ENCODE measurements around the gene PLA2G4F. TPM values are rescaled to one million over a fixed set of nuclear protein-coding genes. Genes with fewer than 3 reads are reported as not detected.

The PLA2G4F gene
- total RNA-seq, 2 experiments from 2014 or later, result not detected

DNA sequence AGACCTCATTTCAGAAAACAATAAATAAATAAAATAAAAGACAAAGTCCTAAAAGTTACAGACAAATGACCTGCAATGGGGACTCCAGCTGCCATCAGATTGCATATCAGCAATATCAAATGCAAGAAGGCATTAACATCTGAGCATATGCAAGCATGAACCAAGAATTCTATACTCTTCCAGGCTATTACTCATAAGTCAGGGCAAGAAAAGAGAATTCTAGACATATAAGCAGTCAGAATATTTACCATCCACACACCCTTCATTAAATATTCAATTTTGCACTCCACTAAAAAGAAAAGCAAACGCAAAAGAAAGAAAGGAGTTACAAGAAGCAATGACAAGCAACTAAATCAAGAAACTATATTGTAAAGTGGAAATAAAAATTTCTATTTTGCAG is 21.1 kb downstream of the PLA2G4F start:
- Histone ChIP-seq H3K9me3 (ENCODE audit: low read length) (no peaks in the 10 kb centered on the region), H4K20me1 (ENCODE audit: insufficient read depth, low read length) (no peaks in the 10 kb centered on the region), H3K4me2 (ENCODE audit: low read length) (no peak overlapping the region), H3K36me3 (ENCODE audit: insufficient read depth, low read length) (no peaks in the 10 kb centered on the region), H3K9me2 (ENCODE audit: insufficient read depth, low read length) (no peaks in the 10 kb centered on the region), H3K79me2 (ENCODE audit: insufficient read depth, low read depth, low read length) (no peaks in the 10 kb centered on the region), H2AFZ (ENCODE audit: low read length) (no peak overlapping the region), H3K27ac (ENCODE audit: low read depth, low read length, poor library complexity, severe bottlenecking) (no peak overlapping the region), H3K4me3 (ENCODE audit: low read depth, low read length, poor library complexity, severe bottlenecking) (no peak overlapping the region), H3K4me1 (ENCODE audit: insufficient read depth, low read length, poor library complexity, severe bottlenecking) (no peaks in the 10 kb centered on the region)
- TF ChIP-seq EZH2phosphoT487 (IDR thresholded peaks at IDR 0.05; ENCODE audit: borderline replicate concordance, low read depth, low read length), result no peak
- TF ChIP-seq, protein P1, sequence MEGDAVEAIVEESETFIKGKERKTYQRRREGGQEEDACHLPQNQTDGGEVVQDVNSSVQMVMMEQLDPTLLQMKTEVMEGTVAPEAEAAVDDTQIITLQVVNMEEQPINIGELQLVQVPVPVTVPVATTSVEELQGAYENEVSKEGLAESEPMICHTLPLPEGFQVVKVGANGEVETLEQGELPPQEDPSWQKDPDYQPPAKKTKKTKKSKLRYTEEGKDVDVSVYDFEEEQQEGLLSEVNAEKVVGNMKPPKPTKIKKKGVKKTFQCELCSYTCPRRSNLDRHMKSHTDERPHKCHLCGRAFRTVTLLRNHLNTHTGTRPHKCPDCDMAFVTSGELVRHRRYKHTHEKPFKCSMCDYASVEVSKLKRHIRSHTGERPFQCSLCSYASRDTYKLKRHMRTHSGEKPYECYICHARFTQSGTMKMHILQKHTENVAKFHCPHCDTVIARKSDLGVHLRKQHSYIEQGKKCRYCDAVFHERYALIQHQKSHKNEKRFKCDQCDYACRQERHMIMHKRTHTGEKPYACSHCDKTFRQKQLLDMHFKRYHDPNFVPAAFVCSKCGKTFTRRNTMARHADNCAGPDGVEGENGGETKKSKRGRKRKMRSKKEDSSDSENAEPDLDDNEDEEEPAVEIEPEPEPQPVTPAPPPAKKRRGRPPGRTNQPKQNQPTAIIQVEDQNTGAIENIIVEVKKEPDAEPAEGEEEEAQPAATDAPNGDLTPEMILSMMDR (conservative IDR thresholded peaks at IDR 0.05; ENCODE audit: low read length), result no peak
- DNase-seq (ENCODE audit: low spot score), result no peak
- CTCF ChIA-PET (ENCODE audit: unreplicated experiment), result no interaction called here
- POLR2A ChIA-PET, result no interaction called here
- BruUV-seq (replicated peaks), result no TSS peak
- intact Hi-C loops (cut with micrococcal nuclease; ENCODE audit: unreplicated experiment), result no loop called here

DNA sequence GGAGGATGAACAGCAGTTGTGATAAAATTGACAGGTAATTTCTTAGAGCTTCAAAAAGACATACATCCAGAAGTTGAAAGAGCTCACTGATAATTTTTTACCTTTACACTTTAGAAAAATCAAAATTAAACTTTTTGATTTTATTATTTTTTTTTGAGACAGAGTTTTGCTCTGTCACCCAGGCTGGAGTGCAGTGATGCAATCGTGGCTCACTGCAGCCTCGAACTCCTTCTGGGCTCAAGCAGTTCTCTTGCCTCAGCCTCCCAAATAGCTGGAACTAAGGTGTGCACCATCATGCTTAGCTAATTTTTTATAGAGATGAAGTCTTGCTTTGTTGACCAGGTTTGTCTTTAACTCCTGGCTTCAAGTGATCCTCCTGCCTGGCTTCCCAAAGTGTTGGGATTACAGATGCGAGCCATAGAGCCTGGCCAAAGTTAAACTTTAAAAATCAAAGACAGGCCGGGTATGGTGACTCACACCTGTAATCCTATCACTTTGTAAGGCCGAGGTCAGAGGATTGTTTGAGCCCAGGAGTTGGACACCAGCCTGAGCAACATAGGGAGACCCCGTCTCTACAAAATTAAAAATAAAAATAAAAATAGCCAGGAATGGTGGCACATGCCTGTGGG is 21.7 kb downstream of the PLA2G4F start:
- H3K4me1 ChIP-seq (ENCODE audit: insufficient read depth, low read length, poor library complexity, severe bottlenecking), result no peaks in the 10 kb centered on the region

More for the DNA sequence above, 21.7 kb downstream of the PLA2G4F start:
- ChIA-PET CTCF (ENCODE audit: unreplicated experiment) (no interaction called here), POLR2A (no interaction called here)
- TF ChIP-seq, protein P1 (conservative IDR thresholded peaks at IDR 0.05; ENCODE audit: low read length), result no peak
- no peak for TF ChIP-seq EZH2phosphoT487 (IDR thresholded peaks at IDR 0.05; ENCODE audit: borderline replicate concordance, low read depth, low read length)
- no peak overlapping the region for H3K4me3 ChIP-seq (ENCODE audit: low read depth, low read length, poor library complexity, severe bottlenecking)
- DNase-seq (ENCODE audit: low spot score), result no peak
- H3K9me2 ChIP-seq (ENCODE audit: insufficient read depth, low read length), result no peaks in the 10 kb centered on the region
- H2AFZ ChIP-seq (ENCODE audit: low read length), result no peak overlapping the region
- no peaks in the 10 kb centered on the region for H3K79me2 ChIP-seq (ENCODE audit: insufficient read depth, low read depth, low read length)
- H3K4me2 ChIP-seq (ENCODE audit: low read length), result no peak overlapping the region
- intact Hi-C loops (cut with micrococcal nuclease; ENCODE audit: unreplicated experiment), result loop anchor here (1.0 to 5.0 kb wide), 2 partner anchors 52 to 68 kb away; no protein-coding TSS in a partner anchor
- H3K27ac ChIP-seq (ENCODE audit: low read depth, low read length, poor library complexity, severe bottlenecking), result no peak overlapping the region
- no peaks in the 10 kb centered on the region for H4K20me1 ChIP-seq (ENCODE audit: insufficient read depth, low read length)
- no peaks in the 10 kb centered on the region for H3K9me3 ChIP-seq (ENCODE audit: low read length)
- BruUV-seq (replicated peaks), result no TSS peak
- no peaks in the 10 kb centered on the region for H3K36me3 ChIP-seq (ENCODE audit: insufficient read depth, low read length)

All from OCI-LY7 (cell line).